Vagina (tissue), 2 donors: Measurements from ENCODE around the gene EIF1. TPM values are rescaled to one million over a fixed set of nuclear protein-coding genes. Genes with fewer than 3 reads are reported as not detected.

ENCODE experiments used
- DNase-seq, 2 donors: peaks; one replicate each; pipeline ENCODE4 v3.0.0-alpha.2; 2017; ENCODE audit errors: extremely low spot score in 2 of 2
- H3K27ac ChIP-seq: fragments of 200-600 bp; sonication (generic); one replicate; pipeline ENCODE4 v1.5.1; 2019
- H3K27me3 ChIP-seq: fragments of 200-600 bp; sonication (generic); one replicate; pipeline ENCODE4 v1.5.1; 2019
- H3K36me3 ChIP-seq, 2 donors: fragments of 200-600 bp; sonication (generic); one replicate each; pipeline ENCODE4 v1.5.1; 2017 to 2019
- H3K4me1 ChIP-seq: fragments of 200-600 bp; sonication (generic); one replicate; pipeline ENCODE4 v1.5.1; 2019
- H3K4me3 ChIP-seq, 2 donors: fragments of 200-600 bp; sonication (generic); 1 replicate in 1 of 2; 2 replicates in 1 of 2; pipeline ENCODE4 v1.5.1; 2016 to 2019
- H3K9me3 ChIP-seq: fragments of 200-600 bp; sonication (generic); one replicate; pipeline ENCODE4 v1.5.1; 2019
- CTCF ChIP-seq, 3 experiments: fragments of 450-650 bp in 2 of 3; fragments of 200-600 bp in 1 of 3; sonication (generic) in 1 of 3; IDR thresholded peaks; one replicate each; pipeline ENCODE4 v1.5.1; 2017 to 2019; ENCODE audit warnings: antibody characterized with exemption in 3 of 3, mild to moderate bottlenecking in 2 of 3, moderate library complexity in 2 of 3
- POLR2A ChIP-seq, 2 donors: fragments of 450-650 bp; IDR thresholded peaks; one replicate each; pipeline ENCODE4 v1.6.1; 2017; ENCODE audit warnings: antibody characterized with exemption in 2 of 2, mild to moderate bottlenecking in 2 of 2, moderate library complexity in 2 of 2
- POLR2AphosphoS5 ChIP-seq, 2 donors: sonication (generic); formaldehyde crosslinking; IDR thresholded peaks; one replicate each; pipeline ENCODE4 v1.9.0; 2017; ENCODE audit warnings: antibody characterized with exemption in 2 of 2, mild to moderate bottlenecking in 2 of 2, low read depth in 1 of 2; ENCODE audit not compliant: insufficient read depth in 1 of 2
- intact Hi-C: fragments of 100-400 bp; cut with DNase I; formaldehyde crosslinking; loops from one replicate; pipeline ENCODE4 v1.15.1; 2023
- total RNA-seq: library from RNA; depleted of rRNA; stranded (reverse); fragments of >200 nt; gene quantifications from one replicate; pipeline ENCODE4 v1.2.3, GENCODE V29; 2016

Gene EIF1
- total RNA-seq, 1 donor from 2014 or later = 204 TPM

GRCh38 chr17:41723801-41724475 is 35.3 kb downstream of the EIF1 start:
- H3K4me1 ChIP-seq = no peaks in the 10 kb centered on the region
- H3K36me3 ChIP-seq = no peaks in the 10 kb centered on the region
- H3K9me3 ChIP-seq = no peaks in the 10 kb centered on the region
- no peak overlapping the region for H3K27ac ChIP-seq
- H3K4me3 ChIP-seq = no peak overlapping the region
- TF ChIP-seq POLR2AphosphoS5 (IDR thresholded peaks at IDR 0.05; ENCODE audit: insufficient read depth in 1 of 2, low read depth in 1 of 2) = no peak
- no peak for TF ChIP-seq POLR2A (IDR thresholded peaks at IDR 0.05)
- no peak for TF ChIP-seq CTCF (IDR thresholded peaks at IDR 0.05)
- DNase-seq = no peak
- intact Hi-C loops = no loop called here
- no peaks in the 10 kb centered on the region for H3K27me3 ChIP-seq

- no peak overlapping the region for H3K4me3 ChIP-seq
- intact Hi-C loops = no loop called here
- H3K27ac ChIP-seq = no peak overlapping the region
- DNase-seq = no peak
- TF ChIP-seq CTCF (IDR thresholded peaks at IDR 0.05) (no peak), POLR2A (IDR thresholded peaks at IDR 0.05) (no peak), POLR2AphosphoS5 (IDR thresholded peaks at IDR 0.05; ENCODE audit: insufficient read depth in 1 of 2, low read depth in 1 of 2) (no peak)
- no peaks in the 10 kb centered on the region for H3K36me3 ChIP-seq
- H3K4me1 ChIP-seq = no peaks in the 10 kb centered on the region
- no peaks in the 10 kb centered on the region for H3K27me3 ChIP-seq
- no peaks in the 10 kb centered on the region for H3K9me3 ChIP-seq
Observed at GRCh38 chr17:41724476-41725050, 35.9 kb downstream of the EIF1 start.

GRCh38 chr17:41725134-41725533 is 36.4 kb downstream of the EIF1 start:
- no peak for TF ChIP-seq CTCF (IDR thresholded peaks at IDR 0.05)
- TF ChIP-seq POLR2AphosphoS5 (IDR thresholded peaks at IDR 0.05; ENCODE audit: insufficient read depth in 1 of 2, low read depth in 1 of 2) = no peak
- TF ChIP-seq POLR2A (IDR thresholded peaks at IDR 0.05) = no peak

GRCh38 chr17:41728056-41728455 is 39.4 kb downstream of the EIF1 start:
- no peak for TF ChIP-seq CTCF (IDR thresholded peaks at IDR 0.05)
- no peak for TF ChIP-seq POLR2A (IDR thresholded peaks at IDR 0.05)
- TF ChIP-seq POLR2AphosphoS5 (IDR thresholded peaks at IDR 0.05; ENCODE audit: insufficient read depth in 1 of 2, low read depth in 1 of 2) = no peak
- Histone ChIP-seq H3K4me1 (no peaks in the 10 kb centered on the region), H3K36me3 (no peaks in the 10 kb centered on the region), H3K27me3 (no peaks in the 10 kb centered on the region), H3K27ac (no peak overlapping the region), H3K4me3 (no peak overlapping the region), H3K9me3 (no peaks in the 10 kb centered on the region)
- DNase-seq = no peak
- intact Hi-C loops = no loop called here

More at GRCh38 chr17:41725134-41725533, 36.4 kb downstream of the EIF1 start:
- DNase-seq = no peak
- Histone ChIP-seq H3K27me3 (no peaks in the 10 kb centered on the region), H3K27ac (no peak overlapping the region), H3K4me3 (no peak overlapping the region), H3K9me3 (no peaks in the 10 kb centered on the region), H3K36me3 (no peaks in the 10 kb centered on the region), H3K4me1 (no peaks in the 10 kb centered on the region)
- intact Hi-C loops = no loop called here

GRCh38 chr17:41730479-41730878 is 41.8 kb downstream of the EIF1 start:
- Histone ChIP-seq H3K27me3 (no peaks in the 10 kb centered on the region), H3K4me1 (peaks cover 22% of the 10 kb centered on the region), H3K36me3 (no peaks in the 10 kb centered on the region), H3K4me3 (no peak overlapping the region), H3K9me3 (no peaks in the 10 kb centered on the region), H3K27ac (no peak overlapping the region)
- intact Hi-C loops = no loop called here
- no peak for TF ChIP-seq POLR2A (IDR thresholded peaks at IDR 0.05)
- no peak for TF ChIP-seq POLR2AphosphoS5 (IDR thresholded peaks at IDR 0.05; ENCODE audit: insufficient read depth in 1 of 2, low read depth in 1 of 2)
- TF ChIP-seq CTCF (IDR thresholded peaks at IDR 0.05) = no peak
- no peak for DNase-seq
